DOHH2 (cell line): ENCODE results near the gene GPR153.

Source experiments
- H3F3A ChIP-seq: fragments of 200-600 bp; sonication (generic), shearing (Covaris generic); 2 replicates; pipeline ENCODE4 v1.6.0; 2016; ENCODE audit warnings: antibody characterized with exemption, mild to moderate bottlenecking; ENCODE audit not compliant: control insufficient read depth, insufficient read depth
- H3K27ac ChIP-seq: fragments of 200-600 bp; sonication (generic); 2 replicates; pipeline ENCODE4 v1.5.1; 2014; ENCODE audit warnings: low read depth, mild to moderate bottlenecking, low read length, moderate library complexity
- H3K27me3 ChIP-seq: fragments of 200-600 bp; sonication (generic); 2 replicates; pipeline ENCODE4 v1.6.1; 2014; ENCODE audit warnings: mild to moderate bottlenecking, low read length, mixed read lengths; ENCODE audit not compliant: control insufficient read depth
- H3K36me3 ChIP-seq: fragments of 200-600 bp; sonication (generic); 2 replicates; pipeline ENCODE4 v1.6.1; 2014; ENCODE audit warnings: mild to moderate bottlenecking, low read length, moderate library complexity, mixed read lengths; ENCODE audit not compliant: control insufficient read depth
- H3K4me1 ChIP-seq: fragments of 200-600 bp; sonication (generic); 2 replicates; pipeline ENCODE4 v1.6.1; 2014; ENCODE audit warnings: mild to moderate bottlenecking, low read length, mixed read lengths; ENCODE audit not compliant: control insufficient read depth
- H3K4me2 ChIP-seq: fragments of 200-600 bp; sonication (generic); 2 replicates; pipeline ENCODE4 v1.6.0; 2014; ENCODE audit warnings: mild to moderate bottlenecking, low read length, moderate library complexity
- H3K4me3 ChIP-seq: fragments of 200-600 bp; sonication (generic); 2 replicates; pipeline ENCODE4 v1.5.1; 2014; ENCODE audit warnings: mild to moderate bottlenecking, low read length, mixed read lengths
- H3K79me2 ChIP-seq: fragments of 200-600 bp; sonication (generic); 2 replicates; pipeline ENCODE4 v1.6.1; 2014; ENCODE audit warnings: mild to moderate bottlenecking, low read length, mixed read lengths; ENCODE audit not compliant: control insufficient read depth
- H3K9me2 ChIP-seq: fragments of 200-600 bp; sonication (generic); replicated peaks from 2 replicates; pipeline ENCODE4 v1.6.1; 2014; ENCODE audit warnings: mild to moderate bottlenecking, low read length, mixed read lengths; ENCODE audit not compliant: control insufficient read depth
- H3K9me3 ChIP-seq: fragments of 200-600 bp; sonication (generic); 2 replicates; pipeline ENCODE4 v1.6.1; 2014; ENCODE audit warnings: antibody characterized with exemption, low read length, mixed read lengths; ENCODE audit not compliant: control insufficient read depth, insufficient read depth
- H4K20me1 ChIP-seq: fragments of 200-600 bp; sonication (generic); 2 replicates; pipeline ENCODE4 v1.6.0; 2014; ENCODE audit warnings: low read depth, mild to moderate bottlenecking, antibody characterized with exemption, low read length, moderate library complexity; ENCODE audit not compliant: control insufficient read depth, insufficient read depth
- CTCF ChIP-seq: fragments of 200-600 bp; sonication (generic); IDR thresholded peaks from one replicate; pipeline ENCODE4 v1.5.1; 2014; ENCODE audit warnings: antibody characterized with exemption, mild to moderate bottlenecking, low read depth, low read length; ENCODE audit not compliant: poor library complexity, severe bottlenecking
- EZH2phosphoT487 ChIP-seq: fragments of 200-600 bp; sonication (generic); IDR thresholded peaks from 2 replicates; pipeline ENCODE4 v1.6.1; 2017; ENCODE audit warnings: borderline replicate concordance, mild to moderate bottlenecking, antibody characterized with exemption, low read length, moderate library complexity, mixed read lengths

GPR153 gene

GRCh38 chr1:6251233-6251632 is 9.7 kb downstream of the GPR153 start:
- H3K9me3 ChIP-seq: no peaks in the 10 kb centered on the region
- H3K36me3 ChIP-seq: no peaks in the 10 kb centered on the region
- H3K27ac ChIP-seq: no peak overlapping the region
- no peaks in the 10 kb centered on the region for H3K79me2 ChIP-seq
- H3K4me3 ChIP-seq: no peak overlapping the region
- H3K27me3 ChIP-seq: peaks cover 11% of the 10 kb centered on the region
- no peak overlapping the region for H3K4me2 ChIP-seq
- peaks cover 3% of the 10 kb centered on the region; the same call in 1 of the 2 replicates for H3F3A ChIP-seq
- TF ChIP-seq EZH2phosphoT487: no peak
- no peak for TF ChIP-seq CTCF
- peaks cover 4% of the 10 kb centered on the region; the same call in 1 of the 2 replicates for H3K4me1 ChIP-seq
- peaks cover 3% of the 10 kb centered on the region; the same call in 1 of the 2 replicates for H4K20me1 ChIP-seq
- H3K9me2 ChIP-seq: no peaks in the 10 kb centered on the region

GRCh38 chr1:6249739-6250689 is 10.9 kb downstream of the GPR153 start:
- peaks cover 12% of the 10 kb centered on the region; the same call in 1 of the 2 replicates for H3K4me1 ChIP-seq
- H3K4me3 ChIP-seq: no peak overlapping the region

GRCh38 chr1:6248932-6249738 is 11.8 kb downstream of the GPR153 start:
- Histone ChIP-seq H4K20me1 (peaks cover 6% of the 10 kb centered on the region; the same call in 1 of the 2 replicates), H3K27me3 (peaks cover 20% of the 10 kb centered on the region), H3K79me2 (no peaks in the 10 kb centered on the region), H3K36me3 (no peaks in the 10 kb centered on the region), H3F3A (peaks cover 3% of the 10 kb centered on the region; the same call in 1 of the 2 replicates), H3K27ac (no peak overlapping the region), H3K4me2 (no peak overlapping the region), H3K9me2 (no peaks in the 10 kb centered on the region), H3K4me3 (no peak overlapping the region), H3K4me1 (peaks cover 12% of the 10 kb centered on the region; the same call in 1 of the 2 replicates), H3K9me3 (no peaks in the 10 kb centered on the region)
- TF ChIP-seq EZH2phosphoT487: no peak
- TF ChIP-seq CTCF: no peak

More at GRCh38 chr1:6249739-6250689, 10.9 kb downstream of the GPR153 start:
- no peak overlapping the region for H3K4me2 ChIP-seq
- H3K27ac ChIP-seq: no peak overlapping the region
- H4K20me1 ChIP-seq: peaks cover 6% of the 10 kb centered on the region; the same call in 1 of the 2 replicates
- H3K36me3 ChIP-seq: no peaks in the 10 kb centered on the region
- peaks cover 3% of the 10 kb centered on the region; the same call in 1 of the 2 replicates for H3F3A ChIP-seq
- no peaks in the 10 kb centered on the region for H3K9me3 ChIP-seq
- TF ChIP-seq EZH2phosphoT487: no peak
- no peak for TF ChIP-seq CTCF
- H3K9me2 ChIP-seq: no peaks in the 10 kb centered on the region
- H3K79me2 ChIP-seq: no peaks in the 10 kb centered on the region
- peaks cover 14% of the 10 kb centered on the region for H3K27me3 ChIP-seq
